Panc1 (cell line): Measurements from ENCODE around the gene SERINC3.

Experiments
- POLR2AphosphoS5 ChIP-seq: IDR thresholded peaks from 2 replicates; pipeline ENCODE4 v1.6.1; 2012; ENCODE audit warnings: mild to moderate bottlenecking, low read depth, low read length, moderate library complexity
- REST ChIP-seq, 2 experiments: IDR thresholded peaks; 2 replicates each; pipeline ENCODE4 v1.6.1; 2011 to 2012; ENCODE audit warnings: low read depth in 2 of 2, control low read depth in 1 of 2, low read length in 1 of 2, mild to moderate bottlenecking in 1 of 2, moderate library complexity in 1 of 2; ENCODE audit not compliant: insufficient read depth in 1 of 2
- SIN3A ChIP-seq: IDR thresholded peaks from 2 replicates; pipeline ENCODE4 v1.6.1; 2012; ENCODE audit warnings: low read depth, mild to moderate bottlenecking, low read length, moderate library complexity, borderline replicate concordance; ENCODE audit not compliant: insufficient read depth
- TF ChIP-seq, protein P1 (sequence below): fragments of 450-650 bp; IDR thresholded peaks from 2 replicates; pipeline ENCODE4 v1.5.1; 2017; ENCODE audit warnings: mild to moderate bottlenecking

- TF ChIP-seq SIN3A (no peak), POLR2AphosphoS5 (no peak), REST (IDR thresholded peaks at IDR 0.05; ENCODE audit: insufficient read depth in 1 of 2, low read depth in 2 of 2, low read length in 1 of 2) (no peak)
- TF ChIP-seq, protein P1, sequence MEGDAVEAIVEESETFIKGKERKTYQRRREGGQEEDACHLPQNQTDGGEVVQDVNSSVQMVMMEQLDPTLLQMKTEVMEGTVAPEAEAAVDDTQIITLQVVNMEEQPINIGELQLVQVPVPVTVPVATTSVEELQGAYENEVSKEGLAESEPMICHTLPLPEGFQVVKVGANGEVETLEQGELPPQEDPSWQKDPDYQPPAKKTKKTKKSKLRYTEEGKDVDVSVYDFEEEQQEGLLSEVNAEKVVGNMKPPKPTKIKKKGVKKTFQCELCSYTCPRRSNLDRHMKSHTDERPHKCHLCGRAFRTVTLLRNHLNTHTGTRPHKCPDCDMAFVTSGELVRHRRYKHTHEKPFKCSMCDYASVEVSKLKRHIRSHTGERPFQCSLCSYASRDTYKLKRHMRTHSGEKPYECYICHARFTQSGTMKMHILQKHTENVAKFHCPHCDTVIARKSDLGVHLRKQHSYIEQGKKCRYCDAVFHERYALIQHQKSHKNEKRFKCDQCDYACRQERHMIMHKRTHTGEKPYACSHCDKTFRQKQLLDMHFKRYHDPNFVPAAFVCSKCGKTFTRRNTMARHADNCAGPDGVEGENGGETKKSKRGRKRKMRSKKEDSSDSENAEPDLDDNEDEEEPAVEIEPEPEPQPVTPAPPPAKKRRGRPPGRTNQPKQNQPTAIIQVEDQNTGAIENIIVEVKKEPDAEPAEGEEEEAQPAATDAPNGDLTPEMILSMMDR = no peak
Measured at GRCh38 chr20:44497761-44498160, 24.1 kb downstream of the SERINC3 start.
